ENCODE results near the gene DCHS1. TPM values are rescaled to one million over a fixed set of nuclear protein-coding genes. Genes with fewer than 3 reads are reported as not detected.

The DCHS1 gene
- total RNA-seq, 4 donors from 2014 or later, result 22.2 to 59.8 (median 37.8) TPM

- Histone ChIP-seq H3K4me1 (peaks cover 3 to 37% (median 9%) of the 10 kb centered on the region in 3 donors), H3K27me3 (no peaks in the 10 kb centered on the region), H3K36me3 (peaks cover 0 to 27% of the 10 kb centered on the region in 2 donors), H3K4me3 (no peak overlapping the region), H3K9me3 (no peaks in the 10 kb centered on the region), H3K27ac (no peak overlapping the region)
- peak; percentile 24 for ATAC-seq
- TF ChIP-seq POLR2AphosphoS5 (IDR thresholded peaks at IDR 0.05) (peak; percentile 57), POLR2A (IDR thresholded peaks at IDR 0.05) (no peak), CTCF (IDR thresholded peaks at IDR 0.05) (no peak), EP300 (IDR thresholded peaks at IDR 0.05) (no peak)
- 59 to 60% methylated on average over 1 to 2 of the region's 2 CpGs for WGBS, 2 donors (ENCODE audit: low coverage in 1 of 2)
Measured at GRCh38 chr11:6572215-6572614, 83.4 kb downstream of the DCHS1 start.

- no peaks in the 10 kb centered on the region for H3K27me3 ChIP-seq
- no peak overlapping the region for H3K4me3 ChIP-seq
- H3K9me3 ChIP-seq, result no peaks in the 10 kb centered on the region
- peaks cover 0 to 34% of the 10 kb centered on the region in 2 donors for H3K36me3 ChIP-seq
- ATAC-seq, result peak; percentile 15
- no peak for TF ChIP-seq EP300 (IDR thresholded peaks at IDR 0.05)
- no peak for TF ChIP-seq POLR2A (IDR thresholded peaks at IDR 0.05)
- no peak for TF ChIP-seq CTCF (IDR thresholded peaks at IDR 0.05)
- TF ChIP-seq POLR2AphosphoS5 (IDR thresholded peaks at IDR 0.05), result no peak
- 36 to 50% methylated on average over 7 to 11 of the region's 22 CpGs for WGBS, 2 donors (ENCODE audit: low coverage in 1 of 2)
- no peak overlapping the region for H3K27ac ChIP-seq
- H3K4me1 ChIP-seq, result peaks cover 0 to 30% (median 2%) of the 10 kb centered on the region in 3 donors
Measured at GRCh38 chr11:6571434-6572008, 84.1 kb downstream of the DCHS1 start.

Other genes with a start within 250 kb of the DCHS1 start
- 100 to 1,000 TPM in 1 of 4 donors, 10 to 100 TPM in 3; 55.9 to 149 (median 73.1) TPM for gene APBB1, start 236.7 kb downstream of the DCHS1 start, total RNA-seq
- 1 to 10 TPM in 1 of 4 donors, under 1 TPM in 1, not detected in 2; 0.31 to 3.6 TPM for gene HPX, start 214.8 kb downstream of the DCHS1 start, total RNA-seq
- 10 to 100 TPM; 19.9 to 31.7 (median 23.7) TPM for gene TRIM3, start 181.9 kb downstream of the DCHS1 start, total RNA-seq
- gene ARFIP2, start 174.5 kb downstream of the DCHS1 start, total RNA-seq, result 10 to 100 TPM; 35.7 to 55.1 (median 51.2) TPM
- 10 to 100 TPM; 37.3 to 69.0 (median 47.0) TPM for gene TIMM10B, start 174.3 kb downstream of the DCHS1 start, total RNA-seq
- 10 to 100 TPM in 2 of 4 donors, 1 to 10 TPM in 2; 2.9 to 20.9 (median 9.8) TPM for gene DNHD1, start 158.5 kb downstream of the DCHS1 start, total RNA-seq
- 10 to 100 TPM; 25.7 to 32.4 (median 28.1) TPM for gene RRP8, start 52.2 kb downstream of the DCHS1 start, total RNA-seq
- gene ILK, start 52.0 kb downstream of the DCHS1 start, total RNA-seq, result 100 to 1,000 TPM; 395 to 658 (median 466) TPM
- 10 to 100 TPM; 21.7 to 41.1 (median 35.4) TPM for gene TAF10, start 43.6 kb downstream of the DCHS1 start, total RNA-seq
- gene TPP1, start 36.4 kb downstream of the DCHS1 start, total RNA-seq, result 10 to 100 TPM; 67.6 to 84.4 (median 76.9) TPM
- 10 to 100 TPM; 12.6 to 35.0 (median 18.6) TPM for gene MRPL17, start 27.5 kb upstream of the DCHS1 start, total RNA-seq
- gene OR2AG2, start 116.2 kb upstream of the DCHS1 start, total RNA-seq, result not detected
- not detected for gene OR2AG1, start 127.2 kb upstream of the DCHS1 start, total RNA-seq
- gene OR6A2, start 143.9 kb upstream of the DCHS1 start, total RNA-seq, result under 1 TPM in 2 of 4 donors, not detected in 2; 0.08 to 0.13 TPM
- gene OR10A5, start 189.9 kb upstream of the DCHS1 start, total RNA-seq, result not detected
- gene OR10A2, start 207.2 kb upstream of the DCHS1 start, total RNA-seq, result under 1 TPM in 1 of 4 donors, not detected in 3; 0.12 TPM
- not detected for gene OR10A4, start 220.8 kb upstream of the DCHS1 start, total RNA-seq
- gene OR2D2, start 236.7 kb upstream of the DCHS1 start, total RNA-seq, result under 1 TPM in 1 of 4 donors, not detected in 3; 0.31 TPM